IMR-90 (cell line): Measurements from ENCODE around the gene GLRX2.

ENCODE experiments used
- MAFK ChIP-seq: IDR thresholded peaks from 2 replicates; pipeline ENCODE4 v1.6.1; 2012; ENCODE audit warnings: low read depth, low read length, improper control_type of control experiment
- MXI1 ChIP-seq: IDR thresholded peaks from 2 replicates; pipeline ENCODE4 v1.6.1; 2012; ENCODE audit warnings: low read depth, mild to moderate bottlenecking, low read length, moderate library complexity, borderline replicate concordance
- NFE2L2 ChIP-seq: fragments of 150-350 bp; IDR thresholded peaks from 2 replicates; pipeline ENCODE4 v1.6.1; 2016; ENCODE audit warnings: low read depth, mild to moderate bottlenecking, low read length
- POLR2A ChIP-seq: IDR thresholded peaks from 2 replicates; pipeline ENCODE4 v1.6.1; 2012; ENCODE audit warnings: mild to moderate bottlenecking, low read depth, low read length
- RAD21 ChIP-seq: IDR thresholded peaks from 2 replicates; pipeline ENCODE4 v1.6.1; 2012; ENCODE audit warnings: low read length, improper control_type of control experiment
- RCOR1 ChIP-seq: IDR thresholded peaks from 2 replicates; pipeline ENCODE4 v1.6.1; 2012; ENCODE audit warnings: mild to moderate bottlenecking, low read length, improper control_type of control experiment; ENCODE audit not compliant: insufficient replicate concordance
- RFX5 ChIP-seq: IDR thresholded peaks from 2 replicates; pipeline ENCODE4 v1.8.0; 2012; ENCODE audit warnings: low read depth, mild to moderate bottlenecking, low read length, moderate library complexity
- SMC3 ChIP-seq: fragments of 150-350 bp; IDR thresholded peaks from 2 replicates; pipeline ENCODE4 v1.6.1; 2016; ENCODE audit warnings: low read depth, mild to moderate bottlenecking, antibody characterized with exemption, low read length, moderate library complexity
- TF ChIP-seq, protein P1 (sequence below): conservative IDR thresholded peaks from 2 replicates; pipeline ENCODE4 v1.5.1; 2012; ENCODE audit warnings: mild to moderate bottlenecking, low read depth, low read length, improper control_type of control experiment
- TF ChIP-seq, protein P2 (sequence below): fragments of 150-350 bp; IDR thresholded peaks from 2 replicates; pipeline ENCODE4 v1.6.1; 2017; ENCODE audit warnings: mild to moderate bottlenecking, antibody characterized with exemption, low read length, low read depth

DNA sequence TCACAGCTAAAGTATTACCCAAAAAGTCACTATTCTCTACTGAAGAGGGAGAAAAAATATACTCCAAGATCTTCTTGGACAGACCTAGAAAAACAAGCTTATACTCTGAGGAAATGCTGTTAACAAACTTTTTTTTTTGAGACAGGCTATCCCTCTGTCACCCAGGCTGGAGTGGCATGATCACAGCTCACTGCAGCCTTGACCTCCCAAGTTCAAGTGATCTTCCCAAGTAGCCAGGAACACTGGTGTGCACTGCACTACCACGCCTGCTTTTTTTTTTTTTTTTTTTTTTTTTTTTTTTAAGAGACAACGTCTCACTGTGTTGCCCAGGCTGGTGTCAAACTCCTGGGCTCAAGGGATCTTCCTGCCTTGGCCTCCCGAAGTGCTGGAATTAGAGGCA lies 17.3 kb downstream of the GLRX2 start:
- TF ChIP-seq, protein P1, sequence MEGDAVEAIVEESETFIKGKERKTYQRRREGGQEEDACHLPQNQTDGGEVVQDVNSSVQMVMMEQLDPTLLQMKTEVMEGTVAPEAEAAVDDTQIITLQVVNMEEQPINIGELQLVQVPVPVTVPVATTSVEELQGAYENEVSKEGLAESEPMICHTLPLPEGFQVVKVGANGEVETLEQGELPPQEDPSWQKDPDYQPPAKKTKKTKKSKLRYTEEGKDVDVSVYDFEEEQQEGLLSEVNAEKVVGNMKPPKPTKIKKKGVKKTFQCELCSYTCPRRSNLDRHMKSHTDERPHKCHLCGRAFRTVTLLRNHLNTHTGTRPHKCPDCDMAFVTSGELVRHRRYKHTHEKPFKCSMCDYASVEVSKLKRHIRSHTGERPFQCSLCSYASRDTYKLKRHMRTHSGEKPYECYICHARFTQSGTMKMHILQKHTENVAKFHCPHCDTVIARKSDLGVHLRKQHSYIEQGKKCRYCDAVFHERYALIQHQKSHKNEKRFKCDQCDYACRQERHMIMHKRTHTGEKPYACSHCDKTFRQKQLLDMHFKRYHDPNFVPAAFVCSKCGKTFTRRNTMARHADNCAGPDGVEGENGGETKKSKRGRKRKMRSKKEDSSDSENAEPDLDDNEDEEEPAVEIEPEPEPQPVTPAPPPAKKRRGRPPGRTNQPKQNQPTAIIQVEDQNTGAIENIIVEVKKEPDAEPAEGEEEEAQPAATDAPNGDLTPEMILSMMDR, result no peak
- TF ChIP-seq RAD21, result no peak
- no peak for TF ChIP-seq RFX5
- TF ChIP-seq SMC3, result no peak
- TF ChIP-seq POLR2A, result no peak
- no peak for TF ChIP-seq NFE2L2
- TF ChIP-seq MAFK, result no peak
- TF ChIP-seq RCOR1, result no peak
- TF ChIP-seq MXI1, result no peak
- TF ChIP-seq, protein P2, sequence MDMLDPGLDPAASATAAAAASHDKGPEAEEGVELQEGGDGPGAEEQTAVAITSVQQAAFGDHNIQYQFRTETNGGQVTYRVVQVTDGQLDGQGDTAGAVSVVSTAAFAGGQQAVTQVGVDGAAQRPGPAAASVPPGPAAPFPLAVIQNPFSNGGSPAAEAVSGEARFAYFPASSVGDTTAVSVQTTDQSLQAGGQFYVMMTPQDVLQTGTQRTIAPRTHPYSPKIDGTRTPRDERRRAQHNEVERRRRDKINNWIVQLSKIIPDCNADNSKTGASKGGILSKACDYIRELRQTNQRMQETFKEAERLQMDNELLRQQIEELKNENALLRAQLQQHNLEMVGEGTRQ, result no peak
